ENCODE measurements around the gene MYORG. TPM values are rescaled to one million over a fixed set of nuclear protein-coding genes. Genes with fewer than 3 reads are reported as not detected.

MYORG gene
- total and polyA plus RNA-seq, 10 of the 15 experiments (the other 5 are each of a cell fraction or from before 2014, with no cell fraction given), result 0.05 to 0.36 (median 0.10) TPM; not detected in 1

GRCh38 chr9:34392511-34392910 lies 15.8 kb upstream of the MYORG start (continued):
- no peak for TF ChIP-seq E4F1 (IDR thresholded peaks at IDR 0.05; ENCODE audit: borderline replicate concordance, partially characterized antibody)

GRCh38 chr9:34387239-34387638 lies 10.5 kb upstream of the MYORG start:
- H2AFZ ChIP-seq (ENCODE audit: control insufficient read depth, low read depth, low read length), result no peak overlapping the region
- no peaks in the 10 kb centered on the region for H4K20me1 ChIP-seq (ENCODE audit: control insufficient read depth, insufficient read depth)
- H3K36me3 ChIP-seq (ENCODE audit: control insufficient read depth in 2 of 2, insufficient read depth in 2 of 2, low read length in 1 of 2), result no peaks in the 10 kb centered on the region
- FAIRE-seq (no peak), DNase-seq (ENCODE audit: low read depth, low spot score) (no peak), ATAC-seq (no peak)
- H3K27ac ChIP-seq (ENCODE audit: control insufficient read depth, insufficient read depth), result no peak overlapping the region
- H3K79me2 ChIP-seq (ENCODE audit: control insufficient read depth, insufficient read depth, low read length), result no peaks in the 10 kb centered on the region
- TF ChIP-seq MAX (IDR thresholded peaks at IDR 0.05; ENCODE audit: low read depth, low read length), result no peak
- no peak for TF ChIP-seq STAT1 (conservative IDR thresholded peaks at IDR 0.05)
- TF ChIP-seq SRF (IDR thresholded peaks at IDR 0.05; ENCODE audit: low read depth in 2 of 2, low read length in 2 of 2), result no peak
- TF ChIP-seq SREBF1 (IDR thresholded peaks at IDR 0.05; ENCODE audit: low read length), result no peak
- no peak for TF ChIP-seq SUZ12 (IDR thresholded peaks at IDR 0.05; ENCODE audit: unreplicated experiment)
- no peak for TF ChIP-seq USF2 (IDR thresholded peaks at IDR 0.05; ENCODE audit: borderline replicate concordance, low read depth, low read length)
- TF ChIP-seq POLR2AphosphoS2 (IDR thresholded peaks at IDR 0.05; ENCODE audit: low read depth, low read length), result no peak
- TF ChIP-seq JUND (IDR thresholded peaks at IDR 0.05; ENCODE audit: low read depth, low read length), result no peak
- no peak for TF ChIP-seq CREM (IDR thresholded peaks at IDR 0.05; ENCODE audit: low read depth)
- no peak for TF ChIP-seq SIN3A (IDR thresholded peaks at IDR 0.05; ENCODE audit: low read depth, low read length)
- no peak for TF ChIP-seq TCF3 (IDR thresholded peaks at IDR 0.05; ENCODE audit: borderline replicate concordance, insufficient read depth, low read depth, low read length)
- H3K9ac ChIP-seq (ENCODE audit: control insufficient read depth, insufficient read depth, low read length), result no peak overlapping the region
- no peak overlapping the region for H3K4me3 ChIP-seq
- WGBS (ENCODE audit: insufficient coverage, insufficient replicate concordance, low lambda C conversion rate, missing lambda C conversion rate), result 5% methylated on average over 4 of the region's 4 CpGs
- H3K27me3 ChIP-seq (replicated peaks in 1 of 2; ENCODE audit: control insufficient read depth in 2 of 2, insufficient read depth in 2 of 2, low read length in 1 of 2), result peaks cover 0 to 4% of the 10 kb centered on the region in 2 experiments; a peak in 3 of 4 replicates
- CTCF ChIA-PET, result interaction anchor here (1.9 kb wide), 1 partner anchor 9 kb away, joined by 10 read pairs; no protein-coding TSS in a partner anchor
- no peaks in the 10 kb centered on the region for H3K4me1 ChIP-seq (ENCODE audit: control insufficient read depth, insufficient read depth, low read length)
- POLR2A ChIA-PET, result no interaction called here
- SMC1A ChIA-PET (ENCODE audit: uncharacterized antibody, unreplicated experiment), result no interaction called here
- in situ Hi-C loops (cut with MboI), result no loop called here
- H3K4me2 ChIP-seq (ENCODE audit: control insufficient read depth, insufficient read depth), result no peak overlapping the region
- intact Hi-C loops (cut with micrococcal nuclease; ENCODE audit: unreplicated experiment), result no loop called here
- no peaks in the 10 kb centered on the region for H3K9me3 ChIP-seq (replicated peaks; ENCODE audit: control insufficient read depth, insufficient read depth, low read length)
- RAD21 ChIA-PET (ENCODE audit: unreplicated experiment), result no interaction called here
- no TSS peak for BruUV-seq (replicated peaks)

Data from GM12878 (cell line).